Skeletal muscle tissue (tissue), 4 donors: ENCODE data around the gene TPRN. TPM values are rescaled to one million over a fixed set of nuclear protein-coding genes. Genes with fewer than 3 reads are reported as not detected.
A peak's percentile ranks its signal among the peaks of the same experiment; 100 is the strongest.

Experiments
- H3K27ac ChIP-seq: one replicate; pipeline ENCODE4 v1.7.0; 2013; ENCODE audit warnings: mild to moderate bottlenecking, low read depth, low read length, inconsistent platforms
- H3K27me3 ChIP-seq, 3 donors: one replicate each; pipeline ENCODE4 v1.7.0; 2013; ENCODE audit warnings: low read length in 3 of 3; ENCODE audit not compliant: control insufficient read depth in 3 of 3, insufficient read depth in 3 of 3
- H3K36me3 ChIP-seq, 3 donors: one replicate each; pipeline ENCODE4 v1.7.0; 2013; ENCODE audit warnings: low read length in 3 of 3; ENCODE audit not compliant: control insufficient read depth in 3 of 3, insufficient read depth in 3 of 3
- H3K4me1 ChIP-seq, 3 donors: one replicate each; pipeline ENCODE4 v1.7.0; 2013; ENCODE audit warnings: low read length in 3 of 3, mild to moderate bottlenecking in 3 of 3; ENCODE audit not compliant: control insufficient read depth in 3 of 3, insufficient read depth in 3 of 3
- H3K4me3 ChIP-seq, 3 donors: one replicate each; pipeline ENCODE4 v1.7.0; 2013; ENCODE audit warnings: low read length in 3 of 3
- H3K9ac ChIP-seq, 3 donors: one replicate each; pipeline ENCODE4 v1.7.0; 2013; ENCODE audit warnings: low read length in 3 of 3, mild to moderate bottlenecking in 3 of 3, moderate library complexity in 2 of 3, low read depth in 1 of 3
- H3K9me3 ChIP-seq, 3 donors: one replicate each; pipeline ENCODE4 v1.7.0; 2013; ENCODE audit warnings: low read length in 3 of 3; ENCODE audit not compliant: control insufficient read depth in 3 of 3
- total RNA-seq: library from RNA; depleted of rRNA; stranded (reverse); fragments of >200 nt; gene quantifications from one replicate; pipeline ENCODE4 v1.2.3, GENCODE V29; 2014
- donor health status: Osteomylitis.

The TPRN gene
- total RNA-seq, 1 donor from 2014 or later, result 2.6 TPM

- Histone ChIP-seq H3K9me3 (no peaks in the 10 kb centered on the region), H3K4me3 (peak overlapping the region; percentile 91 to 99 (median 96)), H3K27me3 (no peaks in the 10 kb centered on the region), H3K27ac (peak overlapping the region; percentile 90), H3K4me1 (peaks cover 42 to 71% (median 53%) of the 10 kb centered on the region in 3 donors), H3K36me3 (peaks cover 29 to 47% (median 39%) of the 10 kb centered on the region in 3 donors), H3K9ac (peak overlapping the region; percentile 85 to 97 (median 95))
Observed at GRCh38 chr9:137189297-137190295, 10.9 kb downstream of the TPRN start.

- Histone ChIP-seq H3K36me3 (peaks cover 38 to 54% (median 48%) of the 10 kb centered on the region in 3 donors), H3K27me3 (no peaks in the 10 kb centered on the region), H3K9ac (peak within 1 kb of the TSS; percentile 85 to 97 (median 95)), H3K27ac (peak within 1 kb of the TSS; percentile 90), H3K9me3 (no peaks in the 10 kb centered on the region), H3K4me3 (peak within 1 kb of the TSS; percentile 91 to 99 (median 96)), H3K4me1 (peaks cover 42 to 62% (median 44%) of the 10 kb centered on the region in 3 donors)
Observed at GRCh38 chr9:137188490-137189296, 11.8 kb downstream of the TPRN start, which contains the start of the genes ANAPC2 and SSNA1. TSS of gene ANAPC2 (minus strand) at chr9:137188560. CDS start at chr9:137188532, 28 bp downstream. TSS of gene SSNA1 (plus strand) at chr9:137188676. CDS start at chr9:137188727, 51 bp downstream.

GRCh38 chr9:137188086-137188489, 12.5 kb downstream of the TPRN start:
- H3K4me3 ChIP-seq, result peak overlapping the region; percentile 91 to 99 (median 96)
- H3K4me1 ChIP-seq, result peaks cover 42 to 61% (median 42%) of the 10 kb centered on the region in 3 donors
- H3K9me3 ChIP-seq, result no peaks in the 10 kb centered on the region
- H3K9ac ChIP-seq, result peak overlapping the region; percentile 83 to 97 (median 95)
- no peaks in the 10 kb centered on the region for H3K27me3 ChIP-seq
- peak overlapping the region; percentile 90 for H3K27ac ChIP-seq
- H3K36me3 ChIP-seq, result peaks cover 44 to 60% (median 54%) of the 10 kb centered on the region in 3 donors

- peak overlapping the region; percentile 91 to 99 (median 96) for H3K4me3 ChIP-seq
- H3K4me1 ChIP-seq, result peaks cover 42 to 61% (median 42%) of the 10 kb centered on the region in 3 donors
- no peaks in the 10 kb centered on the region for H3K27me3 ChIP-seq
- no peak overlapping the region for H3K27ac ChIP-seq
- no peaks in the 10 kb centered on the region for H3K9me3 ChIP-seq
- peak overlapping the region; percentile 83 to 97 (median 95) for H3K9ac ChIP-seq
- H3K36me3 ChIP-seq, result peaks cover 51 to 67% (median 61%) of the 10 kb centered on the region in 3 donors
Observed at GRCh38 chr9:137187386-137187785, 13.2 kb downstream of the TPRN start.

GRCh38 chr9:137186385-137186784, 14.2 kb downstream of the TPRN start:
- Histone ChIP-seq H3K27me3 (no peaks in the 10 kb centered on the region), H3K27ac (no peak overlapping the region), H3K36me3 (peaks cover 55 to 72% (median 65%) of the 10 kb centered on the region in 3 donors), H3K4me3 (peak overlapping the region; percentile 91 to 99 (median 96)), H3K9me3 (no peaks in the 10 kb centered on the region), H3K4me1 (peaks cover 42 to 59% (median 42%) of the 10 kb centered on the region in 3 donors), H3K9ac (peak overlapping the region in 2 of 3 donors; percentile 6 to 95)

GRCh38 chr9:137185921-137186320, 14.6 kb downstream of the TPRN start:
- peak overlapping the region in 1 of 3 donors; percentile 91 for H3K4me3 ChIP-seq
- H3K27ac ChIP-seq, result no peak overlapping the region
- H3K36me3 ChIP-seq, result peaks cover 55 to 72% (median 66%) of the 10 kb centered on the region in 3 donors
- no peaks in the 10 kb centered on the region for H3K9me3 ChIP-seq
- peaks cover 40 to 54% (median 42%) of the 10 kb centered on the region in 3 donors for H3K4me1 ChIP-seq
- peak overlapping the region in 1 of 3 donors; percentile 95 for H3K9ac ChIP-seq
- H3K27me3 ChIP-seq, result no peaks in the 10 kb centered on the region

- no peaks in the 10 kb centered on the region for H3K9me3 ChIP-seq
- H3K36me3 ChIP-seq, result peaks cover 55 to 71% (median 67%) of the 10 kb centered on the region in 3 donors
- H3K9ac ChIP-seq, result no peak overlapping the region
- H3K27me3 ChIP-seq, result no peaks in the 10 kb centered on the region
- no peak overlapping the region for H3K4me3 ChIP-seq
- H3K4me1 ChIP-seq, result peaks cover 34 to 46% (median 35%) of the 10 kb centered on the region in 3 donors
- H3K27ac ChIP-seq, result no peak overlapping the region
Observed at GRCh38 chr9:137184881-137185660, 15.5 kb downstream of the TPRN start.

- Histone ChIP-seq H3K4me3 (no peak overlapping the region), H3K27me3 (no peaks in the 10 kb centered on the region), H3K27ac (no peak overlapping the region), H3K9me3 (no peaks in the 10 kb centered on the region), H3K36me3 (peaks cover 60 to 77% (median 72%) of the 10 kb centered on the region in 3 donors), H3K9ac (no peak overlapping the region), H3K4me1 (peaks cover 24 to 36% (median 25%) of the 10 kb centered on the region in 3 donors)
Observed at GRCh38 chr9:137183980-137184595, 16.5 kb downstream of the TPRN start.
